Upper lobe of left lung (tissue), 6 donors: ENCODE measurements around the gene GATM. TPM values are rescaled to one million over a fixed set of nuclear protein-coding genes. Genes with fewer than 3 reads are reported as not detected.

Source experiments
- ATAC-seq, 2 donors: fragments of 200-7000 bp; cut with Tn5 transposase; one replicate each; pipeline ENCODE4 v1.9.1; 2022; ENCODE audit warnings: mild to moderate bottlenecking in 2 of 2, moderate library complexity in 2 of 2; ENCODE audit not compliant: low FRiP score in 2 of 2
- DNase-seq, 2 donors: peaks; one replicate each; pipeline ENCODE4 v3.0.0-alpha.2; 2019 to 2020
- H3K27ac ChIP-seq, 4 donors: fragments of 200-600 bp; sonication (generic); one replicate each; pipeline ENCODE4 v1.5.1; 2016 to 2019
- H3K27me3 ChIP-seq, 4 donors: fragments of 200-600 bp; sonication (generic); one replicate each; pipeline ENCODE4 v1.5.1; 2017 to 2019
- H3K36me3 ChIP-seq, 4 donors: fragments of 200-600 bp; sonication (generic); one replicate each; pipeline ENCODE4 v1.5.1; 2016 to 2019
- H3K4me1 ChIP-seq, 4 donors: fragments of 200-600 bp; sonication (generic); one replicate each; pipeline ENCODE4 v1.5.1; 2018 to 2019
- H3K4me3 ChIP-seq, 4 donors: fragments of 200-600 bp; sonication (generic); one replicate each; pipeline ENCODE4 v1.5.1; 2017 to 2019; ENCODE audit warnings: mild to moderate bottlenecking in 2 of 4, moderate library complexity in 1 of 4
- H3K9me3 ChIP-seq, 4 donors: fragments of 200-600 bp; sonication (generic); one replicate each; pipeline ENCODE4 v1.5.1; 2018 to 2019
- CTCF ChIP-seq, 6 experiments: fragments of 450-650 bp in 4 of 6; fragments of 200-600 bp in 2 of 6; sonication (generic) in 2 of 6; IDR thresholded peaks; one replicate each; pipeline ENCODE4 v1.5.1; 2016 to 2019; ENCODE audit warnings: antibody characterized with exemption in 6 of 6
- EP300 ChIP-seq, 4 donors: sonication (generic); formaldehyde crosslinking; IDR thresholded peaks; one replicate each; pipeline ENCODE4 v1.5.1; 2017; ENCODE audit warnings: antibody characterized with exemption in 4 of 4, control low read depth in 2 of 4
- POLR2A ChIP-seq, 4 donors: fragments of 450-650 bp; IDR thresholded peaks; one replicate each; pipeline ENCODE4 v1.5.1; 2016 to 2017; ENCODE audit warnings: antibody characterized with exemption in 4 of 4, mild to moderate bottlenecking in 2 of 4
- POLR2AphosphoS5 ChIP-seq, 2 donors: sonication (generic); formaldehyde crosslinking; IDR thresholded peaks; one replicate each; pipeline ENCODE4 v1.5.1; 2017; ENCODE audit warnings: antibody characterized with exemption in 2 of 2
- WGBS, 2 donors: methylation state at CpG; one replicate each; pipeline ENCODE4 v1.1.5; 2017 to 2018; 5-methylcytosine and 5-hydroxymethylcytosine counted together
- total RNA-seq, 6 donors: library from RNA; depleted of rRNA in 4 of 6; stranded (reverse); fragments of >200 nt in 4 of 6; gene quantifications; one replicate each; pipeline versions ENCODE4 v1.1.0 to v1.2.1, GENCODE V29; 2016 to 2021
- donor health status: DM: no; HTN: no; CAD: no; lungs with moderate emphysema.
- donor health status: DM: no; HTN: yes; CAD: no; lungs with severe emphysema.

Gene GATM
- total RNA-seq, 6 donors from 2014 or later: 3.2 to 13.6 (median 6.6) TPM

- ATAC-seq: peak; percentile 35 to 58
- 5 to 7% methylated on average over 5 to 16 of the region's 79 CpGs for WGBS, 2 donors
- no peak for TF ChIP-seq POLR2A (IDR thresholded peaks at IDR 0.05)
- no peak for TF ChIP-seq EP300 (IDR thresholded peaks at IDR 0.05)
- no peak for TF ChIP-seq CTCF (IDR thresholded peaks at IDR 0.05)
- no peak for TF ChIP-seq POLR2AphosphoS5 (IDR thresholded peaks at IDR 0.05)
- Histone ChIP-seq H3K4me1 (peaks cover 18 to 31% (median 25%) of the 10 kb centered on the region in 4 donors), H3K36me3 (peaks cover 9 to 32% (median 19%) of the 10 kb centered on the region in 4 donors), H3K4me3 (peak overlapping the region; percentile 86 to 96 (median 90)), H3K27me3 (no peaks in the 10 kb centered on the region), H3K27ac (peak overlapping the region; percentile 90 to 97 (median 92)), H3K9me3 (no peaks in the 10 kb centered on the region)
- peak; percentile 47 to 90 for DNase-seq
Measured at GRCh38 chr15:45402955-45403877, 24.9 kb upstream of the GATM start.

- H3K36me3 ChIP-seq: peaks cover 3 to 24% (median 14%) of the 10 kb centered on the region in 4 donors
- peaks cover 18 to 31% (median 25%) of the 10 kb centered on the region in 4 donors for H3K4me1 ChIP-seq
- TF ChIP-seq POLR2A (IDR thresholded peaks at IDR 0.05) (peak in 3 of 4 donors; percentile 76 to 91 (median 86)), CTCF (IDR thresholded peaks at IDR 0.05) (peak in 3 of 6 experiments; percentile 29 to 51 (median 32)), POLR2AphosphoS5 (IDR thresholded peaks at IDR 0.05) (peak; percentile 85 to 94), EP300 (IDR thresholded peaks at IDR 0.05) (no peak)
- H3K4me3 ChIP-seq: peak overlapping the region; percentile 86 to 96 (median 90)
- no peaks in the 10 kb centered on the region for H3K9me3 ChIP-seq
- ATAC-seq (peak; percentile 97 to 99), DNase-seq (peak; percentile 94 to 96)
- 1% methylated on average over 17 of the region's 84 CpGs; no CpG with 5 or more reads in 1 of the 2 donors for WGBS, 2 donors
- H3K27me3 ChIP-seq: no peaks in the 10 kb centered on the region
- H3K27ac ChIP-seq: peak overlapping the region; percentile 90 to 97 (median 92)
Measured at GRCh38 chr15:45402162-45402954, 24.0 kb upstream of the GATM start.

GRCh38 chr15:45401665-45402161 lies 23.4 kb upstream of the GATM start:
- WGBS, 2 donors: 4 to 7% methylated on average over 8 to 12 of the region's 12 CpGs
- H3K4me1 ChIP-seq: peaks cover 18 to 31% (median 25%) of the 10 kb centered on the region in 4 donors
- peak overlapping the region; percentile 90 to 97 (median 92) for H3K27ac ChIP-seq
- peak in 1 of 2 donors; percentile 30 for ATAC-seq
- H3K9me3 ChIP-seq: no peaks in the 10 kb centered on the region
- peak overlapping the region; percentile 86 to 96 (median 90) for H3K4me3 ChIP-seq
- no peaks in the 10 kb centered on the region for H3K27me3 ChIP-seq
- DNase-seq: no peak
- H3K36me3 ChIP-seq: peaks cover 0 to 17% (median 9%) of the 10 kb centered on the region in 4 donors
- TF ChIP-seq POLR2A (IDR thresholded peaks at IDR 0.05) (no peak), CTCF (IDR thresholded peaks at IDR 0.05) (no peak), EP300 (IDR thresholded peaks at IDR 0.05) (no peak), POLR2AphosphoS5 (IDR thresholded peaks at IDR 0.05) (no peak)

- H3K4me1 ChIP-seq: peaks cover 12 to 24% (median 16%) of the 10 kb centered on the region in 4 donors
- no peaks in the 10 kb centered on the region for H3K9me3 ChIP-seq
- no peak overlapping the region for H3K4me3 ChIP-seq
- no peak for DNase-seq
- ATAC-seq: no peak
- no peaks in the 10 kb centered on the region for H3K36me3 ChIP-seq
- no peak overlapping the region for H3K27ac ChIP-seq
- WGBS, 2 donors: 51 to 54% methylated on average over 6 of the region's 6 CpGs
- no peak for TF ChIP-seq POLR2A (IDR thresholded peaks at IDR 0.05)
- peak; percentile 43 to 69 (median 58) for TF ChIP-seq CTCF (IDR thresholded peaks at IDR 0.05)
- no peak for TF ChIP-seq EP300 (IDR thresholded peaks at IDR 0.05)
- TF ChIP-seq POLR2AphosphoS5 (IDR thresholded peaks at IDR 0.05): no peak
- no peaks in the 10 kb centered on the region for H3K27me3 ChIP-seq
Measured at GRCh38 chr15:45399381-45400212, 21.3 kb upstream of the GATM start.
